ENCODE results near the gene POLR2J.

GRCh38 chr7:102453319-102453718, 25.4 kb downstream of the POLR2J start:
- no peak for TF ChIP-seq HOXA7 (CRISPR knock-in tag; IDR thresholded peaks at IDR 0.05; ENCODE audit: borderline replicate concordance)
- TF ChIP-seq ZNF704 (tag by site-specific recombination; IDR thresholded peaks at IDR 0.05): no peak
- no peak for TF ChIP-seq CTCF (tag by site-specific recombination; IDR thresholded peaks at IDR 0.05)
- no peak for TF ChIP-seq PBX3 (CRISPR knock-in tag; IDR thresholded peaks at IDR 0.05)
- no peak for TF ChIP-seq ZSCAN18 (tag by site-specific recombination; IDR thresholded peaks at IDR 0.05)
- no peak for TF ChIP-seq KLF16 (tag by site-specific recombination; IDR thresholded peaks at IDR 0.05)
- no peak for TF ChIP-seq ZBTB1 (tag by site-specific recombination; IDR thresholded peaks at IDR 0.05)
- no peak for TF ChIP-seq ZNF501 (tag by site-specific recombination; IDR thresholded peaks at IDR 0.05)
- no peak for TF ChIP-seq REST (tag by site-specific recombination; IDR thresholded peaks at IDR 0.05)
- no peak for TF ChIP-seq ATF2 (tag by site-specific recombination; IDR thresholded peaks at IDR 0.05; ENCODE audit: low read depth)
- no peak for TF ChIP-seq ZNF148 (tag by site-specific recombination; IDR thresholded peaks at IDR 0.05; ENCODE audit: borderline replicate concordance)
- no peak for TF ChIP-seq ZNF311 (tag by site-specific recombination; IDR thresholded peaks at IDR 0.05; ENCODE audit: borderline replicate concordance)
- TF ChIP-seq ZEB2 (tag by site-specific recombination; IDR thresholded peaks at IDR 0.05): no peak

Measured in HEK293 (cell line).